Measurements from ENCODE around the gene AKT1.
"Not testable (repeated sequence)": the region's sequence is repeated elsewhere in the genome, so short reads cannot be mapped to it uniquely, and the experiment has no call there.

AKT1 gene

GRCh38 chr14:104818714-104819161 is 23.2 kb upstream of the AKT1 start:
- DNase-seq = no peak

GRCh38 chr14:104817930-104818713 is 22.6 kb upstream of the AKT1 start:
- no peak for DNase-seq

- no peak for DNase-seq
Observed at GRCh38 chr14:104816616-104816884, 21.0 kb upstream of the AKT1 start.

- not testable (repeated sequence) for DNase-seq
Observed at GRCh38 chr14:104814701-104815100, 19.2 kb upstream of the AKT1 start.

- no peak for DNase-seq
Observed at GRCh38 chr14:104813286-104813685, 17.7 kb upstream of the AKT1 start.

- DNase-seq = no peak
Observed at GRCh38 chr14:104810316-104810715, 14.8 kb upstream of the AKT1 start.

GRCh38 chr14:104808456-104808855 is 12.9 kb upstream of the AKT1 start:
- DNase-seq = no peak

- DNase-seq = no peak
Observed at GRCh38 chr14:104806625-104807465, 11.3 kb upstream of the AKT1 start.

- no peak for DNase-seq
Observed at GRCh38 chr14:104805941-104806624, 10.5 kb upstream of the AKT1 start.

GRCh38 chr14:104805326-104805678 is 9.8 kb upstream of the AKT1 start:
- no peak for DNase-seq

GRCh38 chr14:104804481-104805325 is 9.2 kb upstream of the AKT1 start:
- DNase-seq = no peak

- no peak for DNase-seq
Observed at GRCh38 chr14:104803912-104804410, 8.4 kb upstream of the AKT1 start.

- DNase-seq = no peak
Observed at GRCh38 chr14:104803280-104803911, 7.8 kb upstream of the AKT1 start.

GRCh38 chr14:104802394-104803184 is 7.0 kb upstream of the AKT1 start:
- DNase-seq = no peak

- DNase-seq = no peak
Observed at GRCh38 chr14:104801520-104802393, 6.2 kb upstream of the AKT1 start.

- DNase-seq = peak; percentile 64
Observed at GRCh38 chr14:104800771-104801519, 5.4 kb upstream of the AKT1 start, which contains the start of gene ZBTB42. ZBTB42 (plus strand) TSS chr14:104801101; CDS start chr14:104801198, 97 bp downstream.

- peak; percentile 80 for DNase-seq
Observed at GRCh38 chr14:104800015-104800770, 4.6 kb upstream of the AKT1 start.

GRCh38 chr14:104799244-104800014 is 3.9 kb upstream of the AKT1 start:
- no peak for DNase-seq
